ENCODE data around the gene HELZ. TPM values are rescaled to one million over a fixed set of nuclear protein-coding genes. Genes with fewer than 3 reads are reported as not detected.
A peak's percentile ranks its signal among the peaks of the same experiment; 100 is the strongest.
"Not testable (repeated sequence)": the region's sequence is repeated elsewhere in the genome, so short reads cannot be mapped to it uniquely, and the experiment has no call there.

HELZ gene
- total RNA-seq, 2 donors from 2014 or later = 106 to 110 TPM

DNA sequence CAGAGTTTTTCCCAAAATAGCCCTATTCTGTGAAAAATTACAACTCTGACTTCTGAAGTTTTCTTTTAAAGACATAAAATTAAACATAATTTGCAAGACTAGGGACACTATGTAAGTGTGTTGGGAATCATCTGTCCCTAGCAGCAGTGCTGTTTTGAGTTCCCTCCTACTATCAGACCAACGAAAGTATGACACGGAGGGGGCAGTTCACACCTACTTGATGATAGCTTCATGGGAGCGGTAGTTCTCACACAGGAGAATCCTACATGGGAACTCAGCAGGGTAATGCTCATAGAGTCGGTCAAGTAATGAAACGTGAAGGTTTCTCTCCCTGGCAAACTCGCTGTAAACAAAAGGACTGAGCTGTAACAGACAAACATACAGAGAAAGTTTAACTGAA, 96.6 kb downstream of the HELZ start:
- peaks cover 5% of the 10 kb centered on the region for H3K36me3 Mint-ChIP-seq
- H3K9me3 Mint-ChIP-seq = no peaks in the 10 kb centered on the region

DNA sequence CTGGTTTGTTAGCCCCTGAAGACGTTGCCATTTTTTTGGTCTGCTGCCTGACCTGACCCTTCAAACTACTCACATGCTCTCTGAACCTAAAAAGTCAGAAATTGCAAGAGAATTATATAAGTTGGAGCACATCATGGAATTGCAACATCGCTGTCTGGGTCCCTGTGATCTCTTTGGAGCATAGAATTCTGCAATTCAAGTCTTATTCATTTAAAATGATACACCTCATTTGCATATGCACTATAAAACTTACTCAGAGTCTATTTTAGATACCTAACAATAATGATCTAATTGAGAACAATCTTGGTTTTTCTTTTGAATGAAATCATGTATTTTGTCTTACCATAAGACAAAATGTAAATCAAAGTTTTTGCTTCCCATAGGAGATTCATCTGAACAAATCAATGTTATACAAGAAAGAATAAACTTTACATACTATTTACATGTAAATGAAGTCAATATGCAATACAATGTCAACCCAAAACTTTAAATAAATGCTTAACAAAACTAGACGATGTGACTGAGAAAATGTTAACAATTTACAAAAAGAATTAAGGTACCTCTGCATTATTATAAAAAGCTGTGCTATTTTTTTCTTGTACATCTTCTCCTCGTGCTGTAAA, 99.7 kb downstream of the HELZ start:
- Mint-ChIP-seq H3K9me3 (no peaks in the 10 kb centered on the region), H3K36me3 (peaks cover 11% of the 10 kb centered on the region), H3K27me3 (no peaks in the 10 kb centered on the region), H3K27ac (peak overlapping the region in 1 of 2 donors; percentile 50), H3K4me3 (no peak overlapping the region), H3K4me1 (ENCODE audit: low read depth in 2 of 2) (peaks cover 6% of the 10 kb centered on the region in 2 donors)
- ATAC-seq (no peak), DNase-seq (ENCODE audit: low spot score) (no peak)

More for the DNA sequence above, 96.6 kb downstream of the HELZ start:
- ATAC-seq (no peak), DNase-seq (ENCODE audit: low spot score) (no peak)
- H3K27me3 Mint-ChIP-seq = no peaks in the 10 kb centered on the region
- peaks cover 18 to 19% of the 10 kb centered on the region in 2 donors for H3K4me1 Mint-ChIP-seq (ENCODE audit: low read depth in 2 of 2)
- H3K4me3 Mint-ChIP-seq = no peak overlapping the region
- no peak overlapping the region for H3K27ac Mint-ChIP-seq

DNA sequence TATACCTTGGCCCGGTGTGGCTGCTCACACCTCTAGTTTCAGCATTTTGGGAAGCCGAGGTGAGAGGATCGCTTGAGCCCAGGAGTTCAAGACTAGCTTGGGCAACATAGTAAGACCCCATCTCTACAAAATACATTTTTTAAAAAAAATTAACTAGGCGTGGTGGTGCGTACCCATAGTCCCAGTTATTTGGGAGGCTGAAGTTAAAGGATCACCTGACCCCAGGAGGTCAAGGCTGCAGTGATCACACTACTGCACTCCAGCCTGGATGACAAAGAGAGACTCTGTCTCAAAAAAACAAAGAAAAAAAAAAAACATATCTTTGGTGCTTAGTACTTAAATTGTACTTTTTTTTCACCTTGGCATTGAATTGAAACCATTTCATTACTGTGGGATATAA, 101.7 kb downstream of the HELZ start:
- Mint-ChIP-seq H3K36me3 (peaks cover 14% of the 10 kb centered on the region), H3K27ac (no peak overlapping the region), H3K27me3 (no peaks in the 10 kb centered on the region), H3K4me3 (no peak overlapping the region), H3K4me1 (ENCODE audit: low read depth in 2 of 2) (peaks cover 18 to 25% of the 10 kb centered on the region in 2 donors), H3K9me3 (no peaks in the 10 kb centered on the region)
- no peak for ATAC-seq
- DNase-seq (ENCODE audit: low spot score) = no peak

DNA sequence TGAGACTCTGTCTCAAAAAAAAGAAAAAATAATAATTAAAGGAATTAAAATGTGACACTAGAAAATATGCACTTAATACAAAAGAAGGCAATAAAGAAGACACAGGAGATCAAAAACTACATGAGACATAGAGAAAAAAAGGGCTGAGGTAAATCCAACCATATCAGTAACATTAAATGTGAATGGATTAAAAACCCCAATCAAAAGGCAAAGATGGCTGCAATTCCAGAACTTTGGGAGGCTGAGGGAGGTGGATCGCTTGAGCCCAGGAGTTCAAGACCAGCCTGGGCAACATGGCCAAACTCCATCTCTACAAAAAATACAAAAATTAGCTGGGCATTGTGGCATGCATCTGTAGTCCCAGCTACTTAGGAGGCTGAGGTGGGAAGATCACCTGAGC, 103.0 kb downstream of the HELZ start:
- Mint-ChIP-seq H3K36me3 (peaks cover 23% of the 10 kb centered on the region), H3K4me1 (ENCODE audit: low read depth in 2 of 2) (peaks cover 27 to 36% of the 10 kb centered on the region in 2 donors)
- not testable (repeated sequence) for H3K9me3 Mint-ChIP-seq; ATAC-seq; H3K27ac Mint-ChIP-seq; DNase-seq (ENCODE audit: low spot score); H3K27me3 Mint-ChIP-seq; H3K4me3 Mint-ChIP-seq

DNA sequence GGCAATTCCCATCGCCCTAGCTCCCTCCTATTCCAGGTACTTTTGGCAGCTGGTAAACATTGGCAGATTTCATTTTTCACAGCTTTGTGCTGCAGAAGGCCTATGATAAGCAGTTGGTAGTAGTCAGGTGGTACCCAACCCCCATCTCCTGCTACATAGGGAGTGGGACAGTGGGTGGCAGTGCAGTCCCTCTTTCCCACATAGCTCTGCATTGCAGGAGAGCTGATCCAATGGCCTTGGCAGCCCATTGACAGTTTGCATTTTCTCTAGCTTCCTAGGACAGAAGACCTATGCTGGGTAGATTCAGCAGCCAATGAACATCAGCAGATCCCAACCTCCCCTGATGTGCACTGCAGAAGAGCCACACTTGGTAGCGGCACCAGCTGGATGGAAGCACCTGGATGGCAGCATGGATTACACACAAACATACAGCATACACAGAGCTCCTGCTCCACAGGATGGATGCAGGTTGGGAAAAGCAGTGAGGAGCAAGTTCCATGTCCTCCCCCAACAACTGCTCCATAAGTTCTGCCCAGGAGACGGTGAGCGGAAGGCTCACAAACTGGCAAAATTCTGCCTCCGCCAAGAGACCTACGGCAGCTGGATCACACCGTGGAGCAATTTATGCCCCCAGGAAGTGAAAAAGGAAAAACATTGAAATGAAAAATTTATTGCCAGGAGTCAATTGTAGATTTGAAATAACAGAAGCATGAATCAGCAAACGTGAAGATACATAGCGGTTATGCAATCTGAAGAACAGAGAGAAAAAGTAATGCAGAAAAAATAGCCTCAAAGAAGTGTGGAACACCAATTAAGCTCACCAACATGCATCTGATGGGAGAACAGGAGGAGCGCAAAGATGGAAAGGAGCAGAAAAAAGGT, 105.0 kb downstream of the HELZ start:
- H3K4me1 Mint-ChIP-seq (ENCODE audit: low read depth in 2 of 2) = peaks cover 33 to 38% of the 10 kb centered on the region in 2 donors
- no peaks in the 10 kb centered on the region for H3K9me3 Mint-ChIP-seq
- no peak overlapping the region for H3K4me3 Mint-ChIP-seq
- peak overlapping the region; percentile 58 to 66 for H3K27ac Mint-ChIP-seq
- ATAC-seq (peak in 1 of 2 donors; percentile 62), DNase-seq (ENCODE audit: low spot score) (no peak)
- H3K27me3 Mint-ChIP-seq = no peaks in the 10 kb centered on the region
- H3K36me3 Mint-ChIP-seq = peaks cover 31% of the 10 kb centered on the region

DNA sequence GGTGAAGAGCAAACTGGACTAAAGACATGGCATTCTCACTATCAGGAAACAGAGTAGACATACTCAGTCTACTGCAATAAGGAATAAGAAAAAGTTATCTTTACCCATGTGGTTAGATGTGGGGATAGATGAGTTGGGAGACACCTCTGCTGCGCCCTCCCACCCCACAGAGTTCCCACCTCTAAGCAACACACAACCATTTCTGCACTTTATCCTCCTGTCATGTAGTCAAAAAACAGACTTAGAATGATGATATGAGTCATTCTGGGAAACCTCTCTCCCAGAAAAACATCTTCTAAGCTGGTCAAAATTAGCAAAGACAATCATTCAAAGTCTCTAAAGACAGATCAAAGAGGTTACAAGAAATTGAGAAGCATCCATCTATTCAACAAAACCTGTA, 105.7 kb downstream of the HELZ start:
- H3K4me1 Mint-ChIP-seq (ENCODE audit: low read depth in 2 of 2) = peaks cover 31 to 38% of the 10 kb centered on the region in 2 donors
- peak overlapping the region; percentile 58 to 66 for H3K27ac Mint-ChIP-seq
- DNase-seq (ENCODE audit: low spot score) (no peak), ATAC-seq (peak in 1 of 2 donors; percentile 74)
- H3K9me3 Mint-ChIP-seq = no peaks in the 10 kb centered on the region
- no peaks in the 10 kb centered on the region for H3K27me3 Mint-ChIP-seq
- H3K4me3 Mint-ChIP-seq = peak overlapping the region; percentile 2
- peaks cover 30% of the 10 kb centered on the region for H3K36me3 Mint-ChIP-seq

DNA sequence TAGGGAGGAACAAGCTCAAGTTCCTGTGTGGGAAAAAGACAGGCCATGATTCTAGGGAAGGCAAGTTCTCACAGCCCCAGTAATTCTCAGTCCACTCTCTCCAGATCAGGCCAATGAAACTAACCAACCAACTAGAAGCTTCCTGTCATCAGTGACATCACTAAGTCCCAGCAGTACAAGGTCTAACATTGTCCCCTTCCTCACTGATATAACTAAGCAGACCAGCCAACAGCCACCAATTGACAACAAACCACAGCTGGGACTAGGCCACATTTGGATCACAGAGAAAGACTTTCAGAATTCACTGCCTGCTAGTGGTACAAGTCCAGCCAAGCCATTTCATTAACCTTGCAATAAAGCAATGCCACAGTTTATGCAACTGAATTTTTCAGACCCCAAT, 106.6 kb downstream of the HELZ start:
- peaks cover 31 to 38% of the 10 kb centered on the region in 2 donors for H3K4me1 Mint-ChIP-seq (ENCODE audit: low read depth in 2 of 2)
- H3K4me3 Mint-ChIP-seq = peak overlapping the region; percentile 61
- ATAC-seq = no peak
- H3K9me3 Mint-ChIP-seq = no peaks in the 10 kb centered on the region
- peak overlapping the region; percentile 58 to 66 for H3K27ac Mint-ChIP-seq
- DNase-seq (ENCODE audit: low spot score) = no peak
- H3K27me3 Mint-ChIP-seq = no peaks in the 10 kb centered on the region
- peaks cover 30% of the 10 kb centered on the region for H3K36me3 Mint-ChIP-seq

DNA sequence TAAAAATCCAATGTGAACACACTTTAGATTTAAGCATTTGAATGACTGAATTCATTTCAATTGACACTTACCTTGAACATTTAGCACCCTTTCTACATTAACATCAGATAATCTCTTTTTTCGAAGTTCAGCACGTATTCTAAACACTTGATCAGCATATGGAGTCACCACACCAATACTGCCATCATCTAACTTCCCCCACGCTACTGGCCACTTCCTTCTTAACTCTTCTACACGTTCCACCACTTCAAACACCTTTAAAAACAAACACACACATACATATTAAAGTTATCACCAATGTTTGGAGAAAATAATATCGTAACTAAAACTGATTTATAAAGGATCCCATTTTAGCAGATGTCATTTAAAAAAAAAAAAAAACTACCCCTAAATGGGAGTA, 107.1 kb downstream of the HELZ start:
- ATAC-seq = peak; percentile 67 to 77
- no peaks in the 10 kb centered on the region for H3K27me3 Mint-ChIP-seq
- peak overlapping the region; percentile 58 to 66 for H3K27ac Mint-ChIP-seq
- H3K4me3 Mint-ChIP-seq = peak overlapping the region; percentile 61
- peaks cover 30% of the 10 kb centered on the region for H3K36me3 Mint-ChIP-seq
- H3K9me3 Mint-ChIP-seq = no peaks in the 10 kb centered on the region
- peaks cover 31 to 38% of the 10 kb centered on the region in 2 donors for H3K4me1 Mint-ChIP-seq (ENCODE audit: low read depth in 2 of 2)
- no peak for DNase-seq (ENCODE audit: low spot score)

DNA sequence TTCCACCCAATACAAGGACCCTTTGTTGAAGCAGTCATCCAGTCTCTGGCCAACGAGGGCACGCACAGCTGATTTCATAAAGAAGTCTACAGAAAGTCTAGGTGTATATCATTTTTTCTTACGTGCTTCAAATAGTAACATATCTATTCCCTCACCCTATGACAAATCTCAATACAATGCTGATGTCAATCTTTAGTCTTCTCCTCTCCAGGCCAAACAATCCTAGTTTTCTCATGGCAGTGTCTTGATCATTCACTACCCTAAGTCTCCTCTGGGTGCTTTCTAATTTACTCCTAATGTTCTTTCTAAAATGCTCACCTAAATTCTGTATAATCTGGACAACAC, 108.0 kb downstream of the HELZ start:
- peaks cover 34 to 38% of the 10 kb centered on the region in 2 donors for H3K4me1 Mint-ChIP-seq (ENCODE audit: low read depth in 2 of 2)
- H3K27me3 Mint-ChIP-seq = no peaks in the 10 kb centered on the region
- H3K27ac Mint-ChIP-seq = peak overlapping the region; percentile 52 to 66
- peaks cover 27% of the 10 kb centered on the region for H3K36me3 Mint-ChIP-seq
- ATAC-seq (no peak), DNase-seq (ENCODE audit: low spot score) (no peak)
- H3K9me3 Mint-ChIP-seq = no peaks in the 10 kb centered on the region
- no peak overlapping the region for H3K4me3 Mint-ChIP-seq

DNA sequence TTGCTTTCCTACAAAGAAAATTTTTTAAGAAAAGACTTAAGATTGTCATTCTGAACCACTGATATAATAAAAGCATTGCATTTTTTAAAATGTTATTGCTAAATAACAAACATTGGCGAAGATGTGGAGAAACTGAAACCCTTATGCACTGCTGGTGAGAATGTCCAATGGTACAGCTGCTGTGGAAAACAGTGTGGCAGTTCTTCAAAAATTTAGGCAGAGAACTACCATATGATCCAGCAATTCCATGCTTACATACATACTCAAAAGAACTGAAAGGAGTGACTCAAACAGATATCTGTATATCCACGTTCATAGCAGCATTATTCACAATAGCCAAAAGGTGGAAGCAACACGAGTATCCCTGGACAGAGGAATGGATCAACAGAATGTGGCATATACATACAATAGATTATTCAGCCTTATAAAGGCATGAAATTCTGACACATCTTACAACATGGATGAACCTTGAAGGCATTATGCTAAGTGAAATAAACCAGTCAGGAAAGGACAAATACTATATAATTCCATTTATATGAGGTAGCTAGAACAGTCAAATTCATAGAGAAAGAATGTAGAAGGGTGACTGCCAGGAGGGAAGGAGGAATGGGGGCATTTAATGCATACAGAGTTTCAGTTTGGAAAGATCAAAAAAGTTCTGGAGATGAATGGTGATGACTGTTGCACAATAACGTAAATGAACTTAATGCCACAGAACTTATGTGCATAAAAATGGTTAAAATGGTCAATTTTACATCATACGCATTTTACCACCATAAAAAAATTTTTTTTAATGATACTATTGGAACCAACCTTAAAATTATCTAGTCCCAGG, 108.6 kb downstream of the HELZ start:
- no peak overlapping the region for H3K4me3 Mint-ChIP-seq
- H3K4me1 Mint-ChIP-seq (ENCODE audit: low read depth in 2 of 2) = peaks cover 34 to 38% of the 10 kb centered on the region in 2 donors
- ATAC-seq (no peak), DNase-seq (ENCODE audit: low spot score) (no peak)
- no peaks in the 10 kb centered on the region for H3K9me3 Mint-ChIP-seq
- H3K36me3 Mint-ChIP-seq = peaks cover 24% of the 10 kb centered on the region
- H3K27ac Mint-ChIP-seq = peak overlapping the region; percentile 52 to 66
- H3K27me3 Mint-ChIP-seq = no peaks in the 10 kb centered on the region

DNA sequence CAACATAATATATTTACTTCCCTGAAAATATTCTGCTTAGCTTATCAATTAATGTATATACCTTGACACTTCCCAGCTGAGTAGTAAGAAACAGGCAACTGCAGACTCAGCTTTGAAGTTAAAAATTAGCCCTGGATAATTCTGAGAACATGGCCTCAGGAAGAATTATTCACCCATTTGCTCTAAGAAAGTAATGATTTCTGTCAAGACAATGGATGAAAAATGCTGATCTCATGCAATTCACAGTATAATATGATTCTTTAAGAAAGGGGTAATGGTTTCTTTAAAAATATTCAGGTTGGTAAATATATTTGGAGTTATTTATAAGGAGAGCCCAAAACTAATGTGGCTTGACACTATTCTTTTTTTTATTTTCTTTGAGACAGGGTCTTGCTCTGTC, 111.8 kb downstream of the HELZ start:
- Mint-ChIP-seq H3K4me3 (no peak overlapping the region), H3K4me1 (ENCODE audit: low read depth in 2 of 2) (peaks cover 11 to 17% of the 10 kb centered on the region in 2 donors), H3K36me3 (peaks cover 19% of the 10 kb centered on the region), H3K9me3 (no peaks in the 10 kb centered on the region), H3K27ac (no peak overlapping the region), H3K27me3 (no peaks in the 10 kb centered on the region)
- DNase-seq (ENCODE audit: low spot score) (no peak), ATAC-seq (no peak)

DNA sequence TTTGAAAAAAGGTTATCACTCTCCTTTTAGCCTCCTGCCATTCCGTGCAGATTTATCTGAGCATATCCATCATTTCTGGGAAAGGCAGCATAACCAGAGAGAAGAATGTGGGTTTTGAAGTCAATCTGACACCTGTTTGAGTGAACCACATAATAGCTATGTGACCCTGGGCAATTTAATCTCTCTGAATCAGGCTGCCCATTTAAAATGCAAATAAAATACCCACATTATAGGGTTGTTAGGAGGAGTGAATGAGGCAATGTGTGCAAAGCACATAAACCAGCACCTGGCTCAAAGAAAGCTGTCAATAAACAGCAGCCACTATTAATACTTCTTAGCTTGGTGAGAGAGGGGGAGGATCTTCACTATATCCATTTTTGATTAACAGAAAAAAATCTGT, 112.6 kb downstream of the HELZ start:
- H3K36me3 Mint-ChIP-seq = peaks cover 15% of the 10 kb centered on the region
- H3K9me3 Mint-ChIP-seq = no peaks in the 10 kb centered on the region
- H3K27ac Mint-ChIP-seq = no peak overlapping the region
- H3K4me1 Mint-ChIP-seq (ENCODE audit: low read depth in 2 of 2) = peaks cover 5 to 13% of the 10 kb centered on the region in 2 donors
- no peak for ATAC-seq
- no peaks in the 10 kb centered on the region for H3K27me3 Mint-ChIP-seq
- no peak overlapping the region for H3K4me3 Mint-ChIP-seq
- DNase-seq (ENCODE audit: low spot score) = no peak

DNA sequence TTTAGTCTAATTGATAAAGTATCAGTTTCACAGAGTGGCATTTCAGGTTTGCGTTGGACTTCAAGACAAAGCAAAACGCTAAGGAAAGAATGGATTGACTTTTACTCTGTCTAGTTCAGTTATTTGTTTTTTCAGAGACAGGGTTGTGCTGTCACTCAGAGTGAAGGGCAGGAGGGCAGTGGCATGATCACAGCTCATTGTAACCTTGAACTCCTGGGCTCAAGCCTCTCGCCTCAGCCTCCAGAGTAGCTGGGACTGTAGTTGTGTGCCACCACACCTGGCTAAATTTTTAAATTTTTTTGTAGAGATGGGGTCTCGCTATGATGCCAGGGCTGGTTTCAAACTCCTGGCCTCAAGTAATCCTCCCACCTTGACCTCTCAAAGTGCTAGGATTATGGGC, 114.2 kb downstream of the HELZ start:
- Mint-ChIP-seq H3K27ac (no peak overlapping the region), H3K4me3 (no peak overlapping the region), H3K27me3 (no peaks in the 10 kb centered on the region), H3K4me1 (ENCODE audit: low read depth in 2 of 2) (peaks cover 5 to 8% of the 10 kb centered on the region in 2 donors), H3K9me3 (no peaks in the 10 kb centered on the region), H3K36me3 (peaks cover 3% of the 10 kb centered on the region)
- DNase-seq (ENCODE audit: low spot score) (no peak), ATAC-seq (no peak)
